Stimulated activated CD8-positive, alpha-beta memory T cell treated with anti-CD3 and anti-CD28 coated beads, Interleukin-7, amount 100 ng/mL, for 48 hours (primary cell): ENCODE measurements around the gene PTPRH.

Experiments used
- DNase-seq, 2 donors: peaks; one replicate each; pipeline ENCODE4 v3.0.0-alpha.2; 2020; ENCODE audit warnings: low read depth in 1 of 2; ENCODE audit errors: extremely low read depth in 1 of 2

The PTPRH gene

GRCh38 chr19:55208880-55209692 is at the start of gene PTPRH:
Gene PTPRH, minus strand, starts transcription at chr19:55209501. Its CDS starts 68 bp downstream, at chr19:55209433.
- DNase-seq: no peak

GRCh38 chr19:55258476-55258827 is 49.2 kb upstream of the PTPRH start:
- no peak for DNase-seq

GRCh38 chr19:55257461-55258420 is 48.4 kb upstream of the PTPRH start:
- DNase-seq: no peak

GRCh38 chr19:55256562-55257460 is 47.5 kb upstream of the PTPRH start:
- no peak for DNase-seq

GRCh38 chr19:55255618-55256423 is 46.5 kb upstream of the PTPRH start:
- peak in 1 of 2 donors; percentile 67 for DNase-seq

GRCh38 chr19:55254625-55254977 is 45.3 kb upstream of the PTPRH start:
- no peak for DNase-seq

GRCh38 chr19:55253842-55254624 is 44.7 kb upstream of the PTPRH start:
- peak in 1 of 2 donors; percentile 50 for DNase-seq

GRCh38 chr19:55252760-55253663 is 43.7 kb upstream of the PTPRH start:
- DNase-seq: no peak

- peak in 1 of 2 donors; percentile 48 for DNase-seq
These were observed 42.2 kb upstream of the PTPRH start for GRCh38 chr19:55251341-55252081.

GRCh38 chr19:55250262-55251036 is 41.1 kb upstream of the PTPRH start:
- no peak for DNase-seq

GRCh38 chr19:55249841-55250240 is 40.5 kb upstream of the PTPRH start:
- DNase-seq: no peak

GRCh38 chr19:55248704-55249103 is 39.4 kb upstream of the PTPRH start:
- DNase-seq: no peak

- no peak for DNase-seq
These were observed 38.9 kb upstream of the PTPRH start for GRCh38 chr19:55248166-55248675.

GRCh38 chr19:55247621-55248099 is 38.4 kb upstream of the PTPRH start:
- DNase-seq: no peak

- no peak for DNase-seq
These were observed 37.5 kb upstream of the PTPRH start for GRCh38 chr19:55246462-55247451.
